ENCODE measurements around the gene RNF114.

RNF114 gene

DNA sequence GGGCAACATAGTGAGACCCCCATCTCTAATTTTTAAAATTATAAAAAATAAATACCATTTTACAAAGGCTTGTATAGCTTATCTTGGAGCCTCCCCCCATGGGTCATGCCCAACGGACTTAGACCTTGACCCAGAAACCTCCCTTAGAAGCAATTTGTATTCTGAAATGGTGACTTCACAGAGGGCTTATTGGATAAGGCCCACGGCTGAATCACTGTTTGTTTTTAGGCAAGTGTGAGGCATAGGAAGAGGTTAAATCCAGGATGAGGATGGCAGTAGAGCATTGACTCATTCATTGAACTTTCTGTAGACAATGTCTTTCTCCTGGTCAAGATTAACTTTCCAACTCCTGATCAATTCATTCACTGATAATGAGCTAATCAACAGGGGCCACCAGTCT is 40.3 kb downstream of the RNF114 start:
- no peak for TF ChIP-seq SIN3A (IDR thresholded peaks at IDR 0.05; ENCODE audit: borderline replicate concordance, insufficient read depth, low read length)
- TF ChIP-seq, protein P1, sequence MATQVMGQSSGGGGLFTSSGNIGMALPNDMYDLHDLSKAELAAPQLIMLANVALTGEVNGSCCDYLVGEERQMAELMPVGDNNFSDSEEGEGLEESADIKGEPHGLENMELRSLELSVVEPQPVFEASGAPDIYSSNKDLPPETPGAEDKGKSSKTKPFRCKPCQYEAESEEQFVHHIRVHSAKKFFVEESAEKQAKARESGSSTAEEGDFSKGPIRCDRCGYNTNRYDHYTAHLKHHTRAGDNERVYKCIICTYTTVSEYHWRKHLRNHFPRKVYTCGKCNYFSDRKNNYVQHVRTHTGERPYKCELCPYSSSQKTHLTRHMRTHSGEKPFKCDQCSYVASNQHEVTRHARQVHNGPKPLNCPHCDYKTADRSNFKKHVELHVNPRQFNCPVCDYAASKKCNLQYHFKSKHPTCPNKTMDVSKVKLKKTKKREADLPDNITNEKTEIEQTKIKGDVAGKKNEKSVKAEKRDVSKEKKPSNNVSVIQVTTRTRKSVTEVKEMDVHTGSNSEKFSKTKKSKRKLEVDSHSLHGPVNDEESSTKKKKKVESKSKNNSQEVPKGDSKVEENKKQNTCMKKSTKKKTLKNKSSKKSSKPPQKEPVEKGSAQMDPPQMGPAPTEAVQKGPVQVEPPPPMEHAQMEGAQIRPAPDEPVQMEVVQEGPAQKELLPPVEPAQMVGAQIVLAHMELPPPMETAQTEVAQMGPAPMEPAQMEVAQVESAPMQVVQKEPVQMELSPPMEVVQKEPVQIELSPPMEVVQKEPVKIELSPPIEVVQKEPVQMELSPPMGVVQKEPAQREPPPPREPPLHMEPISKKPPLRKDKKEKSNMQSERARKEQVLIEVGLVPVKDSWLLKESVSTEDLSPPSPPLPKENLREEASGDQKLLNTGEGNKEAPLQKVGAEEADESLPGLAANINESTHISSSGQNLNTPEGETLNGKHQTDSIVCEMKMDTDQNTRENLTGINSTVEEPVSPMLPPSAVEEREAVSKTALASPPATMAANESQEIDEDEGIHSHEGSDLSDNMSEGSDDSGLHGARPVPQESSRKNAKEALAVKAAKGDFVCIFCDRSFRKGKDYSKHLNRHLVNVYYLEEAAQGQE (IDR thresholded peaks at IDR 0.05; ENCODE audit: insufficient read depth in 1 of 2, low read depth in 2 of 2, low read length in 2 of 2) = no peak
- no peak for TF ChIP-seq FOXP2 (optimal IDR thresholded peaks at IDR 0.05; ENCODE audit: borderline replicate concordance, extremely low read depth, extremely low read length, insufficient read depth)
- no peak for TF ChIP-seq POLR2AphosphoS5 (IDR thresholded peaks at IDR 0.05; ENCODE audit: low read depth, low read length)
- TF ChIP-seq TAF1 (IDR thresholded peaks at IDR 0.05; ENCODE audit: borderline replicate concordance, insufficient read depth, low read length) = no peak

DNA sequence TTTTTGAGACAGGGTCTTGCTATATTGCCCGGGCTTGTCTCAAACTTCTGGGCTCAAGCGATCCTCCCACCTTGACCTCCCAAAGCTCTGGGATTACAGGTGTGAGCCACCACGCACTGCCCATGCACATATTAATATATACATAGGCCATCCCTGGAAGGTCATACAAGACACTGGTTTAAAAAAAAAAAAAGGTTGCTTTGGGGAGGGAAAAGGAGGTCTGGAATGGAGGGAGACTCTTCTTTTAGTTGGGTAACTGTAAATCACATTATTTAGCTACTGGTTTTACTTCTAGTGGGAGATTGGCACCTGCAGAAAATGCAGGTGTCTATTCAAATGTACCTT is 42.5 kb downstream of the RNF114 start:
- TF ChIP-seq, protein P1 (IDR thresholded peaks at IDR 0.05; ENCODE audit: insufficient read depth in 1 of 2, low read depth in 2 of 2, low read length in 2 of 2) = no peak
- TF ChIP-seq FOXP2 (optimal IDR thresholded peaks at IDR 0.05; ENCODE audit: borderline replicate concordance, extremely low read depth, extremely low read length, insufficient read depth) (no peak), POLR2AphosphoS5 (IDR thresholded peaks at IDR 0.05; ENCODE audit: low read depth, low read length) (no peak), SIN3A (IDR thresholded peaks at IDR 0.05; ENCODE audit: borderline replicate concordance, insufficient read depth, low read length) (no peak), TAF1 (IDR thresholded peaks at IDR 0.05; ENCODE audit: borderline replicate concordance, insufficient read depth, low read length) (no peak)

DNA sequence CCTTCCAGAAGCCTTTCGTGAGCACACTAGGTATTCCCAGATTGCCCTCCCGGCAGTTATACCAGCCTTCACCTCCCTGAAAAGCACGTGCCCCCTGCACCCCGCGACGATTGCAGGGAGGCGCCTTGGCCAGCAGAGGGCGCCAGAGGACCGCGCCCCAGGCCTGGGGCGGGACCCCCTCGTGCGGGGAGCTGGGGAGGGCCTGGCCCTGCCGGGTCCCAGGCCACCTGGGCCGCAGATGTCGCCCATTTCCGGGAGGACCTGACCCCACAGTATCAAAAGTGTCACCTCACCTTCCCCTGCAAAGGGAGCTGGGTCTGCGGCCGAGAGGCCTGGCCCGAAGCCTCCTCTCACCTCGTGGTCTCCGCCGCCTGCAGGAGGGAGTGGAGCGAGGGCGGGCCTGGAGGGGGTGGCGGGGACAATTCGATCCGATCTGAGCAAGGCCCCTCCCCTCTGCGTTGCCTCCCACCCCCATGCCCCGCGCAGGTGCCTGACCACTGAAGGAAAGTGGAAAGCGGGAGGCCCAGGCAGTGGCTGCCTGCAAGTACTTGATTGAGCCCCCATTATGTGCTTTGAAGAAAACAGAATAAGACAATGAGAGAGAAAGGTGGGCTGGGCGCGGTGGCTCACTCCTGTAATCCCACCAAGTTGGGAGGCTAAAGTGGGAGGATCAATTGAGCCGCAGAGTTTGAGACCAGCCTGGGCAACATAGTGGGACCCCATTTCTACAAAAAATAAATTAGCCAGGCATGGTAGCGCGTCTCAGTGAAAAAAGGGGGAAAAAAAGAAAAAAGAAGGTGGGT is 43.0 kb downstream of the RNF114 start:
- TF ChIP-seq, protein P1 (IDR thresholded peaks at IDR 0.05; ENCODE audit: insufficient read depth in 1 of 2, low read depth in 2 of 2, low read length in 2 of 2) = no peak
- TF ChIP-seq SIN3A (IDR thresholded peaks at IDR 0.05; ENCODE audit: borderline replicate concordance, insufficient read depth, low read length) (no peak; the same call in 1 of the 2 replicates), POLR2AphosphoS5 (IDR thresholded peaks at IDR 0.05; ENCODE audit: low read depth, low read length) (no peak), TAF1 (IDR thresholded peaks at IDR 0.05; ENCODE audit: borderline replicate concordance, insufficient read depth, low read length) (no peak), FOXP2 (optimal IDR thresholded peaks at IDR 0.05; ENCODE audit: borderline replicate concordance, extremely low read depth, extremely low read length, insufficient read depth) (peak; percentile 67)

DNA sequence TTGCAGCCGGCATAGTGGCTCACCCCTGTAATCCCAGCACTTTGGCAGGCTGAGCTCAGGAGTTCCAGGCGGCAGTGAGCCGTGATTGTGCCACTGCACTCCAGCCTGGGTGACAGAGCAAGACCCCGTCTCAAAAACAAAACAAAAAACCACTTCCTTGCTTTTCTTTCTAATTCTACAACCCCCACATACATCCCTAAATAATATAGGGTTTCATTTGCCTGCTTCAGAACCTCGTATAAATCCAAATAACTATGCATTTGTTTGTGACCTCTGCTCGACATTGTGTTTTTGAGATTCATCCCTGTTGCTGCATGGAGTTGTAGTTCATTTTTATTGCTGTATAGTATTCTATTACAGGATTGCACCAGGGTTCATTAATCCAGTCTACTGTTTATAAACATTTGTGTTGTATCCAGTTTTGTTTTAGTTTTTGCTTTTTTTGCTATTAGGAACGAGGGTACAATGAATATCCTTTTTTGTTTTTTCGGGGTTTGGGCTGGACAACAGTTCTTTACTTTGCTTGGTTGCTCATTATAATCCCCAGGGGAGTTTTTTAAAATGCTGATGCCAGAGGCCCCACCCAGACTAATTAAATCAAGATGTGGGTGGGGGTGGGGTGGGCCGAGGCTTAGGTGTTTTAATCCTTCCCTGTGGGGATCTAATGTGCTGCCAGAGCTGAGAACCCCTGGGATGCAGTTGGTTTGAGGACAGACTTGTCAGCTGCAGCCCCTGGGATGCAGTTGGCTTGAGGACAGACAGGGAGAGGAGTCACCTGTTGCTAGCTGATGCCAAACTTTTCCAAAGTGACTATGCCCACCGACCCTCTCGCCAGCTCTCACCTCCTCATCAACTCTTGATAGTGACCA is 44.2 kb downstream of the RNF114 start:
- TF ChIP-seq SIN3A (IDR thresholded peaks at IDR 0.05; ENCODE audit: borderline replicate concordance, insufficient read depth, low read length) (no peak), TAF1 (IDR thresholded peaks at IDR 0.05; ENCODE audit: borderline replicate concordance, insufficient read depth, low read length) (no peak), POLR2AphosphoS5 (IDR thresholded peaks at IDR 0.05; ENCODE audit: low read depth, low read length) (no peak), FOXP2 (optimal IDR thresholded peaks at IDR 0.05; ENCODE audit: borderline replicate concordance, extremely low read depth, extremely low read length, insufficient read depth) (no peak)
- TF ChIP-seq, protein P1 (IDR thresholded peaks at IDR 0.05; ENCODE audit: insufficient read depth in 1 of 2, low read depth in 2 of 2, low read length in 2 of 2) = no peak
